Metanephros (tissue), 2 donors: ENCODE data around the gene OPCML. TPM values are rescaled to one million over a fixed set of nuclear protein-coding genes. Genes with fewer than 3 reads are reported as not detected.

Experiments used
- small RNA-seq: library from RNA; depleted of rRNA; stranded (forward); fragments of <200 nt; gene quantifications from one replicate; pipeline ENCODE3, GENCODE V24; 2014; ENCODE audit warnings: low replicate concordance
- total RNA-seq: library from RNA; depleted of rRNA; stranded (reverse); fragments of >200 nt; gene quantifications from one replicate; pipeline ENCODE4 v1.2.3, GENCODE V29; 2014

The OPCML gene
- 17.4 TPM for total RNA-seq

DNA sequence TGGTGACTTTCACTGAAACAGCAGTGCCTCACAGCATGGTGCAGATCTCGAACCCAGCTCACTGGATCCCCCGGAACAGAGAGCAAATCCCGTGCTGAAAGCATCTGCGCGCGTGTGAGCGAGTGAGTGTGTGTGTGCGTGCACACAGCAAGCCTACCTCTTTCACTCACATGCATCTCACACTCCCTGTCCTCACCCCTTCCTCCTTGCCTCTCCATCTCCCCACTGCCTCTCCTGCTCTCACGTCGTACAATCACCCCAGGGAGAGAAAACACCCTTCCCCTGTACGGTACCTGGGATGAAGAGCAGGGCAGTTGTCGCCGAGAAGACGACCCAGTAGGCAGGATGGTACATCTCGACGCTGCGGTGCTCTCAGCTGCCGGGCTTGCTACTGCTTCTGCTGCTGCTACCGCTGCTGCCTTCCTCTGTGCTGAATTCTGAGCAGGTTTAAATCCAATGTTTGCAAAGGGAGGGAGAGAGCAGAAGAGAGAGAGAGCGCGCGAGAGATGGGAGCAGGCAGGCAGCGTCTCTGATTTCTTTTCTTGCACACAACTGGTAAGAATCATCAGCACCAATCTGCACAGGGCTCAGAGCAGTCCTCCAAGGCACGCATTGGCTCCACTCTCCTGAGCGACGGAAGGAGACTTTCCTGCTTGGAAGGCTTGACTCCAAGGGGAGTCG, at the start of gene OPCML:
Gene OPCML (minus strand): TSS at position 531 of the 681 bp plus-strand sequence.

Small RNAs within 50 kb of the gene (small RNA-seq; reads per million reads assigned to genes)
- gene RF00026, result not detected
